GM21381 (cell line): ENCODE measurements around the gene TULP1.

Experiments
- ATAC-seq: cut with Tn5 transposase; IDR thresholded peaks from one replicate; pipeline ENCODE4 v1.9.1; 2021; ENCODE audit warnings: mild to moderate bottlenecking, moderate library complexity; ENCODE audit not compliant: unreplicated experiment

TULP1 gene

DNA sequence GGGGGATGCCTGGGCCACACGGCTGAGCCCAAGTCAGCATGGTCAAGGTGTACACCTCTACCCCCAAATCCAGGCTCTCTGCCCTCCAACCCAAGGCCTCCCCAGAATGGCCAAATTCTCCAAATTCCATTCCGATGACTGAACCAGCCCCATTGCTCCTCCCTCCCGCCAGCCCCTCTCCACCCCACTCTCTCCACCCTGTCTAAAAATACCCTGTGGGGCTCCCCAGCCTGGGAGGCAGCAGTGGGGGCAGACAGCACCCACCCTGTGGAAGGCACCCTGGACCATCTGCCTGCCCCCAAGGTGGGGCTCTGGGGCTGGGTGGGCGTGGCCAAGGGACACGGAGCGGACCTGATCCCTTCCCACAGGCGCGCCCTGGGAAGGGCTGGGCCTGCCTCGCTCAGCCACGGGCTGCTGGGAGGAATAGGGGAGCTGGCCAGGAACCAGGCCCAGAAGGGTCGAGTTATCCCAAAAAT lies 27.3 kb downstream of the TULP1 start:
- no peak for ATAC-seq

DNA sequence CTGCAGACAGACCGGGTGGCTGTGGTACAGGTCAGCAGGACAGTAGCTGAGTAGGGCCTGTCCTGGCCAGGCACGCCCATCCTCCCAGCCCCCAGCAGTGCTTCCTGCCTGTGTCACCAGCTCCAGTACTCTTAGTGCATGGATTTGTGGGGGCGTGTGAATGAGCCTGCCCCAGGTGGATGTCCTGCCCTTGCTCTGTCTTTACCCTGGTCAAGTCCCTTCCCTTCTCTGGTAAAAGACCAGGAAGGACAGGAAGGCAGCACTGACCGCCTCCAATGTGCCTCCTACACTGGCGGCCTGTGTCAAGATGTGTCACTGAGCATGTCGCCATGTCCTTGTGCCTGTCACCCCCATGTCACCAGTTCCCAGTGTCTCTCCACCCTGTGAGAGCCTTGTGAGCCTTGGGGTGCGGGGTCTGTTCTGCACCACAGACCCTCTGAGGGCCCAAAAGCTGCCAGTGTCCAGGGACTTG lies 27.7 kb downstream of the TULP1 start:
- no peak for ATAC-seq

DNA sequence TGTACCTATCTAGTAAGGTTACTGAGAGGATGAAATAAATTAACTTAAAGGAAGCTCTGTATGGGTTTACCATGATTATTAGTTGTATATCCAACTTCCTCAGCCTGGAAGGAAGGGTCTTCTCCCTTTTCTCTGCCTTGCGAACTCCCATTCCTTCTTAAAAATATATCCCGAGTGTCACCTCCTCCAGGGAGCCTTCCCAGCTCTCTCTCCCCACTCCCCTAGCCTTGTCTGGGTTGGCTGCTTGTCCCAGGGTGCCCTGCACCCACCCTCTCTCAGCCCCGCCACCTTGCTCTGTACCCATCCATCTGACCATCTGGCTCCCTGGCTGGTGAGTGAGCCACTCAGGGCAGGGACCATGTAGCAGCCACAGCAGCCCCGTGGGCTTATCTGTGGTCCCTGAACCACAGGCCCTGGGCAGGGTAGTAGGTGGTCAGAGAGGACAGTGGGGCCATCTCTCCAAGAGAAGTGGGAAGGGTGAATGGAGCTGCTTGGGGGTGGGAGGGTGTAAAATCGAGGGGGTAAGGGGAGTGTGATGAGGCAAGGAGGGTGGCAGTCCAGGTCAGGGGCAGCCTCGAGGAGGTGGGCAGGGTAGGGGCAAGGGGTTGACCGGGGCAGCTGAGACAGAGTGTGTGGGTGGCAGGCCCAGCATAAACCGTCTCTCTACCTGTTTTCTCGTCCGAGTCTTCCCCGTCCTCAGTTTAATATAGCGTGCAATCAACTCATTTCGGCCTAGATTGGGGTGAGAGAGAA lies 28.6 kb downstream of the TULP1 start:
- no peak for ATAC-seq

DNA sequence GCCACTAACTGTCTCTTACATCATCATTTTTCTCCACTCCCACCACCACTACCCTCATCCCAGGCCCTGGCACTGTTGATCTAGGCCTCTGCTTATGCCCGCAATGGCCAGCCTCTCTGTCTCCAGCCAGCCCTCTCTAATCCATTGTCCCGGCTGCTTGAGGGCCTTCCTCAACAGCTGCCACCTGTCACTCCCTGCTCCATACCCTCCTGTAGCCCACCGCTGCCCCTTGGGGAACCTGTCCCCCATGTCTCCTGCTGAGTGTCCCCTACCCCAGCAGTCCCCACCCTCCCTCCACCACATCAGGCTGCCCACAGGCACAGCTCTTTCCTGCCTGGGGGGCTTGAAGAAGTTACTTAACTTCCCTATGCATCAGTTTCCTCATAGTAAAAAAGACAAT lies 29.2 kb downstream of the TULP1 start:
- no peak for ATAC-seq

DNA sequence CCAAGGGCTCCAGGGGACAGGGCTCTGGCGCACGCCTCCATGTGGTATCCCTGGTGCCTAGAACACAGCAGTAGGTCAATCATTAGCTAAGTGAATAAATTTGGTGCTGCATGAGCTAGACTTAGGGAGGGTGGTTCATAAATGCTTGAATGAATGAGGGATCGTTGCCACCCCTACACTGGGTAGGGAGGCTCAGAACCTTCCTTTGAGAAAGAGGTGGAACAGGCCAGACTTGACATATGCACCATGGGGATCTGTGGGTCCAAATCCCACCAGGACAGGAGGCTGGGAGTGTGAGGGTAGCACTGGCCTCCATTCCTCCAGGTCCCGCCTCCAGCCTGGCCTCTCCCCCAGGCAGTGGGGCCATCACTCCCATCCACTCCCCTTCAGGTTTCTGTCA lies 29.6 kb downstream of the TULP1 start:
- ATAC-seq = no peak

DNA sequence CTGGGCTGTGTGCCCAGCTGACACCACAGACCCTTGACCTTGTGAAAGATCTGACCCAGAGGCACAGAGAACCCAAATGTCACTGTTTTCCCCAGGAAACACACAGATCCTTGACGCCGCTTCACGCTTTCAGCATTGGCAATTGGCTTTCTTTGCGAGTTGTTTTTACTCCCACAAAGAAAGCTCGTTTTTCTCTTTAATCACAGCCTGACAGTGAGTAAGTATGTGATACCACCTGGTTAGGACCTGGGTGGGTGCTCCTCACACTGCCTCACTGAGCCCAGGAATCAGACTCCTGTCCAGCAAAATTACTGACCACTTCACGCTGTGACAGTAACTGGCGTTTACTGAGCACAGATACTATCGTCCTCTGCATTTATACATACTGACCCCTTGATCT lies 31.5 kb downstream of the TULP1 start:
- no peak for ATAC-seq

DNA sequence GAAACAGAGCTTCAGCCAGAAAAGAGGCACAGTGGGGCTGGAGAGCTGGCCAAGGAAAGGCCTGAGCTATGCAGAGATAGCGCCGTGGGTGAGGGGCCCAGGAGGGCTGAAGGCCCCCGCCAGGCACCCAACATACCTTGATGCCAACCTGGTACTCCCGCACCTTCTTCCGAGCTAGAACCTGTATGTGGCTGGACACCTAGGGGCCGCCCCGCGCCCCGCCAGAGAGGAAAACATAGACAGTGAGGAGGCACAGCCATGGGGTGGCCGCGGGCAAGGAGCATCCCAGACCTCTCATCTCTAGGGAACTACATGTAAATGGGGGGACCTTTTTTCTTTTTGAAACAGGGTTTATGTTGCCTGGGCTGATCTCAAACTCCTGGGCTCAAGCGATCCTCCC lies 32.5 kb downstream of the TULP1 start:
- ATAC-seq = no peak

DNA sequence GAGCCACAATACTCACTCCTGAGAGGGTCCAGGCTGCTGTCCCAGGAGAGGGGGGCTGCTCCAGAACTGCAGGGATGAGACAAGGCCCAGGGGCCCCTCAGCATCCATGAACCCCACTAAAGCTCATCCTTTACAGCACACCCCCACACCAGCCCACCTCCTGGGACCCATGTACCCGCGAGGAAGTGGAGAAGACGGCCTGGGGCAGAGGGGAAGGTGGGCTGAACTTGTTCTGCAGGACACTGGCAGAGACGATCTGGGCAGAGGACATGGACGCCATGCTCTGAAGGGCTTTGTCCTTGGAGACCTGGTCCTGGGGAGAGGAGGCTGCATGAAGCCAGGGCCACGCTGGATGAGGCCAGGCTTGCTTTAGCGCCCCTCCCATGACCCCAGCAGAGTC lies 34.4 kb downstream of the TULP1 start:
- ATAC-seq = no peak

DNA sequence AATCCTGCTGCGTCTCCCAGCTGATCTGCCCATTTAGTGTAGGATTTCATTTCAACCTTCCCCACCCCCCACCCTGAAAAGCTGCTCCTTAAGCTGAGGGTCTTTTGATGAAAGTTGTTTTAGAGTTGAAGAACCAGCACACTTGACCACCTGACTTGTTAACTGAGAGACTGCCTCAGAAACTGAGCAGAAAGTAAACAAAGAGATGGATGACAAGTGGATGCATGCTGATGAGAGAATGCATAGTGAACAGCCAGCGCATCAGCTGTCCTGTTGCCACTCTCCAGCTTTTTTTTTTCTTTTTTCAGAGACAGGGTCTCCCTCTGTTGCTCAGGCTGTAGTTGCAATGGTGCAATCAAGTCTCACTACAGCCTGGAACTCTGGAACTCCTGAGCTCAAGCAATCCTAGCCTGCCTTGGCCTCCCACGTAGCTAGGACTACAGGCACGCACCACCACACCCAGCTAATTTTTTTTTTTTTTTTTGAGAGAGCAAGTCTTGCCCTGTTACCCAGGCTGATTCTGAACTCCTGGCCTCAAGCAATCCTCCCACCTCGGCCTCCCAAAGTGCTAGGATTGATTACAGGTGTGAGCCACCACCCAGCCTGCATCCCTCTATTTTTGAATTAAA lies 35.0 kb downstream of the TULP1 start:
- no peak for ATAC-seq

DNA sequence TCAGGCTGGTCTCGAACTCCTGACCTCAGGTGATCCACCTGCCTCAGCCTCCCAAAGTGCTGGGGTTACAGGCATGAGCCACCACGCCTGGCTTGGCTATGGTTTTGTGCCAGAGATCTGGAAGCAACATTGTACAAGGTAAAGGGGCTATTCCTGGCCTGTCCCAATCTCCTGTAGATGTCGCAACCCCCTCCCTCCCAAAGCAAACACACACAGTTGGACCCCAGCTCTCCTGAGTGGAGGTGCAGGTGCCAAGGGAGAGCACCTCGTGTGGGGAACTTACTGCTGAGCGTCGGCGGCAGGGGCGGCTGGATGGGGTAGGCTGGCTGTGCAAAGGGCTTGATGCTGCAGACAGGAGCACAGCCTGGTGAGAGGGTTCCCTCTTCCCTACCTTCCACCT lies 35.7 kb downstream of the TULP1 start:
- no peak for ATAC-seq

DNA sequence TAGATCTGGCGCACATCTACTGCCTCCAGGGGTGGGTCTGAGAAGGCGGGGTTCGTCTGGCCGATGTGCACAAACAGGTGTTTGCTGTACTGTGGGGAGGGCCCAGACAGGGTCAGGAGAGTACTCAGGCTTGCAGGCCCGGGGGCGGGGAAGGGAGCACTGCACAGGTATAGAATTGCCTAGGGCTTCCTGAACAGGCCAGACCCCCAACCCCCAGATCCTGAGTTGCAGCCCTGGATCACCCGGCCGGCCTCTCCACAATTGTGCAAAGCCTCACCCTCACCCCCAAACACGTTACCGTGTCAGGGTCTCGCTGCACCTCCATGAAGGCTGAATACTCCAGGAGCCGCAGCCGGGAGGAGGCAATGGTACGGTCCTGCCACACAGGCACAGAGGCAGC lies 36.7 kb downstream of the TULP1 start:
- no peak for ATAC-seq

DNA sequence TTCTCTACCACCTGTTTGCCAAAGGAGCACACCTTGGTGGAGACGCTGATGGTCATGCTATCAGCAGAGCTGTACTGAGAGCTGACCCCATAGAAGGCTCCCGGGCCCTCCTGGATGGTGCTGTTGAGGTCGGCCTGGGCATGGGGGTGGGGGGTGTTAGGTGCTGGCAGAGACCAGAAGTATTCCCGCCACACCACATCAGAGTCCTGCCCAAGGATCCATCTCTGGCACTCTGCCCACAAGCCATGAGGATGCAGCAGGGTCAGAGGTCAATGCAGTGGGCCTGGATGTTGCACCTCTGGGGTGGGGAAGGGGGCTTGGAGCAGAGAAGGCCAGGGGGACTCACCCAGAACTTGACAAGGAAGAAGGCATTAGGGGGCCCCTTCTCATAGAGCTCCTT lies 37.1 kb downstream of the TULP1 start:
- ATAC-seq = no peak

DNA sequence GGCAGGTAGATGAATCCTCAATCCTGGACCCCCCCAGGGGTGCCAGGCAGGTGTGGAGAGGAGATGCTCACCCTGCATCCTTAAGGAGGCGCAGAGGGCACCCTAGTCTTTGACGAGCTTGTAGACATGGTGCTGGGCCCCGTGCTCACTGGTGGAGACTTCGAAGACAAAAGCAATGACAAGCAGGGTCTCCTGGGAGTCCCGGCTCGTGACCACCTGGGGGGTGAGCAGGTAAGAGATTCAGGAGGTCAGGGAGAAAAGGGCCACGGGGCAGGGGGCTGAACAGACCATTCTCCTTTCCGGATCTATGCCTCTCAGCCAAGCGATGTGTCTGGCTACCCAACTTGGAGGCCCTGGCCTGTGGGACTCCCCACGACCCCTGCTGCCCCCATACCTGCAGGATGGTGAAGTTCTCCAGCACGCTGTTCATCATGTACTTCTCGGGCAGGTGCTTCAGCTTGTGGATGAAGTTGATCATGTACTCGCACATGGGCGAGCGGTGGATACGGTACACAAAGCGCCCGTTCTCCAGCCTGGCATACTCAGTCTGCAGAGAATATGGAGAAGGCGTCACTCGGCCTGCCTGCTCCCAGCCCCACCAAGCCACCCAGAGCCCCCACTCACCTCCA lies 37.6 kb downstream of the TULP1 start:
- no peak for ATAC-seq

DNA sequence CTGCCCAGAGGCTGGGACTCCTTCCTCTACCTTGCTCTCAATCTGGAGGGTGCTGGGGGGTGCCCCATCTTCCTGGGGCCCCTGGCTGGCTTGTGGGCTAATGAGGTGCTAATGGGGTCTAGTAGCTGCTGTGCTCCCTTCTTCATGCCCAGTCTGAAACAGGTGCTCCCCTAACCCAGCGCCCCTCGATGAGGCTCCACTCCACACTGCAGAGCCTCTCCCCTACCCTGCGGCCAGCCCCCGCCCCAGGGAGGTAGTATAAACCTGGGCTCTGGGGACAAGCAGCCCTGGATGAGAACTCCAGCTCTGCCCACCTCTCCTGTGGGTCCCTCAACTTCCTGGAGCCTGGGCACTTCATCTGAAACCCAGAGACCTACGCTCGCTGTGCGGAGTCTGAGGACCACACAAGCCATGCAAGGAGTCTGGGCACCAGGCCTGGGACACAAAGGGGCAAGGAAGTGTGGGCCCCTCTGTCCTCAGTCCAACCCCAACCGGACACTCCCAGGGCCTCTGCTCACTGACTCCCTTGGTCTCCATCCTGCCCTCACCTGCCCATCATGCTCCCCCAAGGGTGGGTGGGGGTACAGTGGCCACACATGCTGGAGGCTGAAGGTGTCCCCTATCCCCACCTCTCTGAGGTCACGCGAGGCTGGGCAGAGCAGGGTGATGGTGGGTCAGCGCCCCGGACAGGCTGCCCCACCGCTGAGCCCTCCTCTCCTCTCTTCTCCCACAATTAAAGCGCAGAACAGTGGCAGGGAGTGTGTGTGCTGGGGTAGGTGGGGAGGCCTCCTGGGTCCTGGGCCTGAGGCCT lies 38.4 kb downstream of the TULP1 start:
- ATAC-seq = no peak

DNA sequence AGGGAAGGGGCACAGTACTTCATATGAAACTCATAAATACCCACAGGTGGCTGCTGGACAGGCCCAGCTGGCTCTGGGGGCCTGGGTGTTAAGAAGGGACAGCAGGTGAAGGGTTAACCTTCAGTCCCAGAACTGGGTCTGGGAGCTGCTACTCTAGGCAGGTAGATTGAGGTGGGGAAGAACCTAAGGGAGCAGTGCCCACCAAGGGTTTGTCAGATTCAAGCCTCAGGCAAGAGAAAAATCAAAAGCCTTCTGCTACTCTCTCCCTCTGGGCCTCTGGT lies 38.9 kb downstream of the TULP1 start:
- no peak for ATAC-seq

DNA sequence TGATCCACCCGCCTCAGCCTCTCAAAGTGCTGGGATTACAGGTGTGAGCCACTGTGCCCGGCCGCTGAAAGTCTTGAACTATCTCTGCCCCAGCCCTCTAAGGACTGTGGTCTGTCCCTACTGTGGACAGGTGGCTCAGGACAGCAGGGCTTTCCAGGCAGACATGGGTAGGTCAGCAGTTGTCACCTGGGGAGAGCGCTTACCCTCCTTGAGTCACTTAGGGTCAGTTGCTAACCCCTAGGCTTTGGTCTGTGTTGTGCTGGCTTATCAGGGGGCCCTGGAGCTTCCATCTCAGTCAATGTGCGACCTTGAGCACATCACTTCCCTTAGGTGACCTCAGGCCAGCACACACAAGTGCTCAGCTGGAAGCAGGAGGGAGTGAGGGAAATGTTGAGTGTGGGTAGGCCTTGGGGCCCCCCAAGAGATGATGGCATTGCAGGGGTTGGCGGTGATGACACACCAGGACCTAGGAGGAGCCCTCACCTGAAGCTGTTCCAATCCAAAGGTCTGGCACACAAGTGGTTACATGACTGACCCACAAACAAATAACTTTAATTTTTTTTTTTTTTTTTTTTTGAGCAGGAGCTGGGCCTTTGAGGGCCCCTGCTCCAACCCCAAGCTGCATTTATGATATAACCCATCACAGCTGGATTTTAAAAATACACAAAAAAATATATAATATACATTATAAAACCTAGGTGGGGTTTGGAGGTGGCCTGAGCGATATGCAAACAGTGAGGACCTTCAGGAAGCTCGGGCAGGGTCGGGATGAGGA lies 39.4 kb downstream of the TULP1 start:
- no peak for ATAC-seq

DNA sequence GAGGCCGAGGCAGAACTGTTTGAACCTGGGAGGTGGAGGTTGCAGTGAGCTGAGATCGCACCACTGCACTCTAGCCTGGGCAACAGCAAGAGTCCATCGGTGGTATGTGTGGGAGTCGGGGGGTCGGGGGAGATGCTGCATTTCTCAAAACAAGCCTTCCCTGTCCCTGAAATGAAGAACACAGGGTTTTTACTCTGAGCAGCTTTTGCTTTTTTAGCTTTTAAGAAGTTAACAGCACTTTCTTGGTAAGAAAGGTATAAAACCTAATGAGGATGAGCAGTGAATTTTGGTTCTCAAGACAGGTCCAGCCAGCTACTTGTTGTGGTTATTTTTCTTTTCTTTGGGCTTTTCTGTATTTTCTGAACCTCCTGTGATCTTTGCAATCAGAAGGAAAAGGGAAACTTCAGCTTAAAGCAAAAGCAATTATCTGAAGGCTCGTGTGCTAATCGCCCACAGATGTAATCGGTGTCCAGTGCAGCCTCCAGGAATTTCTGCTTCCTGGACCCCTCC lies 40.8 kb downstream of the TULP1 start:
- no peak for ATAC-seq

DNA sequence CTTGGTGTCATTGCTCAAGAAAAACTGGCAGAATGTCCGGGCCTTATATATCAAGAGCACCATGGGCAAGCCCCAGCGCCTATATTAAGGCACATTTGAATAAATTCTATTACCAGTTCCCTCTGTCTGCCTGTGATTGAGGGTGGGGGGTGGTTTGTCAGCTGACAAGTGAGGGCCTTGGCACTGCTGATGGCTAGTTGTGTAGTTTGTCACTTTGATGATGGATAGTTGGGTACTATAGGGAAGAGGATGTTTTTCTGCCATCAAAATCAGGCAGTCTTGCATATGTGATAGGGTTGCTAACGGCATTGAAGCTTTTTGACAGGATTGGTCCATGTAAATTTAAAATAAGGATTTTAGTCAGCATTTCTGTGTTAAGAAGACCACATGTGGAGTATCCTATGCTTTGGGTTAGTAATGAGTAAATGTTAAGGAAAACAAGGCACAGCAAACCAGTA lies 42.0 kb downstream of the TULP1 start:
- ATAC-seq = no peak

DNA sequence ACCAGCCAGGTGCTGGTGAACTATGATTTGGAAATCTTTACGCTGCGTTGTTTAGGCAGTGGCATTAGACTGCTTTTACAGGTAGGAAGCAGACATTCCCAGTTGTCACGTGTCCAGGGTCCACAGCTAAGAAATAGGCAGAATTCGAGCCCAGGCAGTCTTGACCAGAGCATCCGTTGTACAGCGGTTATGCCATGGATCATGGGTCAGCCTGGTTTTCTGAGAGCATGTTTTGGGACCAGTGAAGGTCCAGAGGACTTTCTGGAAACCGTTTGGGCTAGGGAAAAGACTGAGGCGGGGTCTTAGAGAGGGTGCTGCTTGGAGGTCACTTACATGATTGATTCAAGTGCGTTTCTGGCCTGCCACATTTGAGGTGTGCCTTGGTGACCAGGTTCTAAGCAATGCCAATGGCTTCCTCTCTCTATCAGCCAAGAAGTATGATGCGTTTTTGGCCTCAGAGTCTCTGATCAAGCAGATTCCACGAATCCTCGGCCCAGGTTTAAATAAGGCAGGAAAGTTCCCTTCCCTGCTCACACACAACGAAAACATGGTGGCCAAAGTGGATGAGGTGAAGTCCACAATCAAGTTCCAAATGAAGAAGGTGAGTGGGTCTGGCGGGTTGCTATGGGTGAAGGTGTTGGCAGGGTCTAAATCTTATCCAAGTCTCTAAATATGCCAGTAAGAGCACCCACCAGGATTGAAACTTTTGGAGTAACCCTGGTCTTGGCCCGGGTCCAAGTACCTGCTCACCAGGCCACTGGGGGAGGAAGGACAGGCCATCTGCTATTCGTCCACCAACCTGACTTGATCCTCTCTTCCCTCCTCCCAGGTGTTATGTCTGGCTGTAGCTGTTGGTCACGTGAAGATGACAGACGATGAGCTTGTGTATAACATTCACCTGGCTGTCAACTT lies 42.7 kb downstream of the TULP1 start:
- ATAC-seq = no peak
